ENCODE data around the gene PRKCA.
"Not testable (repeated sequence)": the region's sequence is repeated elsewhere in the genome, so short reads cannot be mapped to it uniquely, and the experiment has no call there.

PRKCA gene

GRCh38 chr17:66715745-66716156 lies 413.3 kb downstream of the PRKCA start:
- Histone ChIP-seq H3K36me3 (ENCODE audit: insufficient read depth, low read length) (peaks cover 3% of the 10 kb centered on the region), H3K9ac (ENCODE audit: low read depth, low read length) (no peak overlapping the region), H3K9me3 (replicated peaks; ENCODE audit: low read length) (no peaks in the 10 kb centered on the region), H3K4me3 (ENCODE audit: low read length) (no peak overlapping the region), H3K4me1 (ENCODE audit: control insufficient read depth, insufficient read depth, low read length) (peaks cover 3% of the 10 kb centered on the region), H3K4me2 (ENCODE audit: low read length) (no peak overlapping the region), H3K27me3 (ENCODE audit: control insufficient read depth, insufficient read depth, low read length) (no peaks in the 10 kb centered on the region)

- Histone ChIP-seq H3K9ac (ENCODE audit: low read depth, low read length) (no peak overlapping the region), H3K4me1 (ENCODE audit: control insufficient read depth, insufficient read depth, low read length) (peaks cover 3% of the 10 kb centered on the region), H3K4me3 (ENCODE audit: low read length) (no peak overlapping the region), H3K27me3 (ENCODE audit: control insufficient read depth, insufficient read depth, low read length) (no peaks in the 10 kb centered on the region), H3K9me3 (replicated peaks; ENCODE audit: low read length) (no peaks in the 10 kb centered on the region), H3K4me2 (ENCODE audit: low read length) (no peak overlapping the region), H3K36me3 (ENCODE audit: insufficient read depth, low read length) (peaks cover 3% of the 10 kb centered on the region)
Observed at GRCh38 chr17:66716236-66717026, 414.0 kb downstream of the PRKCA start.

GRCh38 chr17:66717641-66718058 lies 415.2 kb downstream of the PRKCA start:
- Histone ChIP-seq H3K4me2 (ENCODE audit: low read length) (no peak overlapping the region), H3K9ac (ENCODE audit: low read depth, low read length) (no peak overlapping the region), H3K4me3 (ENCODE audit: low read length) (no peak overlapping the region), H3K4me1 (ENCODE audit: control insufficient read depth, insufficient read depth, low read length) (no peaks in the 10 kb centered on the region), H3K9me3 (replicated peaks; ENCODE audit: low read length) (no peaks in the 10 kb centered on the region), H3K36me3 (ENCODE audit: insufficient read depth, low read length) (peaks cover 3% of the 10 kb centered on the region), H3K27me3 (ENCODE audit: control insufficient read depth, insufficient read depth, low read length) (no peaks in the 10 kb centered on the region)

GRCh38 chr17:66720027-66720426 lies 417.6 kb downstream of the PRKCA start:
- Histone ChIP-seq H3K27me3 (ENCODE audit: control insufficient read depth, insufficient read depth, low read length) (no peaks in the 10 kb centered on the region), H3K4me3 (ENCODE audit: low read length) (no peak overlapping the region), H3K4me1 (ENCODE audit: control insufficient read depth, insufficient read depth, low read length) (peaks cover 13% of the 10 kb centered on the region), H3K9me3 (replicated peaks; ENCODE audit: low read length) (no peaks in the 10 kb centered on the region), H3K36me3 (ENCODE audit: insufficient read depth, low read length) (peaks cover 3% of the 10 kb centered on the region), H3K4me2 (ENCODE audit: low read length) (no peak overlapping the region), H3K9ac (ENCODE audit: low read depth, low read length) (no peak overlapping the region)

GRCh38 chr17:66720567-66720966 lies 418.2 kb downstream of the PRKCA start:
- peaks cover 16% of the 10 kb centered on the region for H3K4me1 ChIP-seq (ENCODE audit: control insufficient read depth, insufficient read depth, low read length)

GRCh38 chr17:66722341-66722740 lies 419.9 kb downstream of the PRKCA start:
- Histone ChIP-seq H3K27me3 (ENCODE audit: control insufficient read depth, insufficient read depth, low read length) (no peaks in the 10 kb centered on the region), H3K4me1 (ENCODE audit: control insufficient read depth, insufficient read depth, low read length) (peaks cover 16% of the 10 kb centered on the region), H3K4me3 (ENCODE audit: low read length) (no peak overlapping the region), H3K9ac (ENCODE audit: low read depth, low read length) (no peak overlapping the region), H3K4me2 (ENCODE audit: low read length) (no peak overlapping the region), H3K36me3 (ENCODE audit: insufficient read depth, low read length) (no peaks in the 10 kb centered on the region), H3K9me3 (replicated peaks; ENCODE audit: low read length) (no peaks in the 10 kb centered on the region)

More at GRCh38 chr17:66720567-66720966, 418.2 kb downstream of the PRKCA start:
- Histone ChIP-seq H3K27me3 (ENCODE audit: control insufficient read depth, insufficient read depth, low read length) (no peaks in the 10 kb centered on the region), H3K4me3 (ENCODE audit: low read length) (no peak overlapping the region), H3K36me3 (ENCODE audit: insufficient read depth, low read length) (peaks cover 3% of the 10 kb centered on the region), H3K9me3 (replicated peaks; ENCODE audit: low read length) (no peaks in the 10 kb centered on the region), H3K9ac (ENCODE audit: low read depth, low read length) (no peak overlapping the region), H3K4me2 (ENCODE audit: low read length) (no peak overlapping the region)

GRCh38 chr17:66724581-66725341 lies 422.3 kb downstream of the PRKCA start:
- no peak overlapping the region for H3K4me2 ChIP-seq (ENCODE audit: low read length)
- no peak overlapping the region for H3K9ac ChIP-seq (ENCODE audit: low read depth, low read length)
- H3K4me1 ChIP-seq (ENCODE audit: control insufficient read depth, insufficient read depth, low read length), result peaks cover 16% of the 10 kb centered on the region
- no peaks in the 10 kb centered on the region for H3K9me3 ChIP-seq (replicated peaks; ENCODE audit: low read length)
- no peak overlapping the region for H3K4me3 ChIP-seq (ENCODE audit: low read length)
- no peaks in the 10 kb centered on the region for H3K27me3 ChIP-seq (ENCODE audit: control insufficient read depth, insufficient read depth, low read length)
- H3K36me3 ChIP-seq (ENCODE audit: insufficient read depth, low read length), result no peaks in the 10 kb centered on the region

GRCh38 chr17:66725438-66725837 lies 423.0 kb downstream of the PRKCA start:
- not testable (repeated sequence) for H3K9me3 ChIP-seq (replicated peaks; ENCODE audit: low read length); H3K27me3 ChIP-seq (ENCODE audit: control insufficient read depth, insufficient read depth, low read length); H3K4me2 ChIP-seq (ENCODE audit: low read length); H3K9ac ChIP-seq (ENCODE audit: low read depth, low read length); H3K4me3 ChIP-seq (ENCODE audit: low read length); H3K36me3 ChIP-seq (ENCODE audit: insufficient read depth, low read length)
- peaks cover 16% of the 10 kb centered on the region for H3K4me1 ChIP-seq (ENCODE audit: control insufficient read depth, insufficient read depth, low read length)

- Histone ChIP-seq H3K27me3 (ENCODE audit: control insufficient read depth, insufficient read depth, low read length) (no peaks in the 10 kb centered on the region), H3K4me1 (ENCODE audit: control insufficient read depth, insufficient read depth, low read length) (peaks cover 16% of the 10 kb centered on the region), H3K4me3 (ENCODE audit: low read length) (no peak overlapping the region), H3K36me3 (ENCODE audit: insufficient read depth, low read length) (no peaks in the 10 kb centered on the region), H3K9me3 (replicated peaks; ENCODE audit: low read length) (no peaks in the 10 kb centered on the region), H3K4me2 (ENCODE audit: low read length) (no peak overlapping the region), H3K9ac (ENCODE audit: low read depth, low read length) (no peak overlapping the region)
Observed at GRCh38 chr17:66725956-66726355, 423.5 kb downstream of the PRKCA start.

- Histone ChIP-seq H3K4me1 (ENCODE audit: control insufficient read depth, insufficient read depth, low read length) (peaks cover 16% of the 10 kb centered on the region), H3K36me3 (ENCODE audit: insufficient read depth, low read length) (no peaks in the 10 kb centered on the region), H3K4me2 (ENCODE audit: low read length) (no peak overlapping the region), H3K4me3 (ENCODE audit: low read length) (no peak overlapping the region), H3K9ac (ENCODE audit: low read depth, low read length) (no peak overlapping the region), H3K27me3 (ENCODE audit: control insufficient read depth, insufficient read depth, low read length) (no peaks in the 10 kb centered on the region), H3K9me3 (replicated peaks; ENCODE audit: low read length) (no peaks in the 10 kb centered on the region)
Observed at GRCh38 chr17:66726371-66726770, 424.0 kb downstream of the PRKCA start.

GRCh38 chr17:66726846-66727245 lies 424.4 kb downstream of the PRKCA start:
- no peaks in the 10 kb centered on the region for H3K9me3 ChIP-seq (replicated peaks; ENCODE audit: low read length)
- H3K4me1 ChIP-seq (ENCODE audit: control insufficient read depth, insufficient read depth, low read length), result peaks cover 16% of the 10 kb centered on the region
- H3K4me2 ChIP-seq (ENCODE audit: low read length), result no peak overlapping the region
- no peak overlapping the region for H3K4me3 ChIP-seq (ENCODE audit: low read length)
- no peaks in the 10 kb centered on the region for H3K36me3 ChIP-seq (ENCODE audit: insufficient read depth, low read length)
- H3K27me3 ChIP-seq (ENCODE audit: control insufficient read depth, insufficient read depth, low read length), result no peaks in the 10 kb centered on the region
- no peak overlapping the region for H3K9ac ChIP-seq (ENCODE audit: low read depth, low read length)
